A673 (cell line): ENCODE results near the gene JMJD7.

Experiments
- CTCF ChIP-seq: fragments of 300-800, 200-600 bp; sonication (generic); conservative IDR thresholded peaks from 2 replicates; pipeline ENCODE4 v1.5.1; 2017; ENCODE audit warnings: low read depth, mild to moderate bottlenecking, antibody characterized with exemption, low read length, moderate library complexity, mixed read lengths
- EZH2 ChIP-seq: fragments of 200-600 bp; sonication (generic); IDR thresholded peaks from 2 replicates; pipeline ENCODE4 v1.6.1; 2017; ENCODE audit warnings: borderline replicate concordance, low read depth, mild to moderate bottlenecking, mixed read lengths, antibody characterized with exemption, low read length; ENCODE audit not compliant: poor library complexity, severe bottlenecking

- TF ChIP-seq EZH2 = no peak
- TF ChIP-seq CTCF = no peak
Measured at GRCh38 chr15:41869770-41870688, 42.1 kb downstream of the JMJD7 start.
